GM12875 (cell line): Measurements from ENCODE around the gene DMP1.

Experiments
- H3K4me3 ChIP-seq: one replicate; pipeline ENCODE4 v1.5.1; 2011; ENCODE audit warnings: low read depth, low read length, control low read depth
- CTCF ChIP-seq: IDR thresholded peaks from 2 replicates; pipeline ENCODE4 v1.5.1; 2011; ENCODE audit warnings: low read depth, mild to moderate bottlenecking, control low read depth, inconsistent platforms, low read length, moderate library complexity, borderline replicate concordance; ENCODE audit not compliant: insufficient read depth

The DMP1 gene

DNA sequence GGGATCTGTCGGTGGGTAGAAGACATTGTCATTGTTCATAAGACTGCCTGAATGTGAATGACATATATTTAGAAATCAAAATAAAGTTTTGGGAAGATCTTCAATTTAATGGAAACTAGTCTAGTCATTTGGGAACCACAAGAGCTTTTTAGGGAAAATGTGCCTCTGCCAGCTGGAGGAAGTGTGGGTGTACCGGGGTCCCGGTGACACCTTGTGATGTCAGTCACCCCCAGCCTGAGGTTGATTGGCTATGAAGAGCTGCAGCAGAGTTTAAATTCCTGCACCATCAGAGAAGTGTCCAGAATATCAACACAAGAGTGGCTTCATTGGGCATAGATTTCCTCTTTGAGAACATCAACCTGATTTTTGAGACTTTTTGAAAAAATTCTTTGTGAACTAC, at the start of gene DMP1:
DMP1 (plus strand) TSS at position 301 of the 400 bp plus-strand sequence. CDS start 6,213 bp downstream, outside the sequence.
- TF ChIP-seq CTCF = no peak
- no peak within 1 kb of the TSS for H3K4me3 ChIP-seq

GRCh38 chr4:87601361-87601760, 48.7 kb upstream of the DMP1 start:
- no peak overlapping the region for H3K4me3 ChIP-seq
- no peak for TF ChIP-seq CTCF

- H3K4me3 ChIP-seq = no peak within 1 kb of the TSS
- TF ChIP-seq CTCF = no peak
These were observed 41.9 kb upstream of the DMP1 start, which contains the start of gene DSPP for GRCh38 chr4:87608229-87608628. Gene DSPP (plus strand): TSS chr4:87608529. CDS start chr4:87610909, 2,380 bp downstream.

GRCh38 chr4:87614292-87614890, 35.7 kb upstream of the DMP1 start:
- no peak for TF ChIP-seq CTCF
- H3K4me3 ChIP-seq = no peak overlapping the region

DNA sequence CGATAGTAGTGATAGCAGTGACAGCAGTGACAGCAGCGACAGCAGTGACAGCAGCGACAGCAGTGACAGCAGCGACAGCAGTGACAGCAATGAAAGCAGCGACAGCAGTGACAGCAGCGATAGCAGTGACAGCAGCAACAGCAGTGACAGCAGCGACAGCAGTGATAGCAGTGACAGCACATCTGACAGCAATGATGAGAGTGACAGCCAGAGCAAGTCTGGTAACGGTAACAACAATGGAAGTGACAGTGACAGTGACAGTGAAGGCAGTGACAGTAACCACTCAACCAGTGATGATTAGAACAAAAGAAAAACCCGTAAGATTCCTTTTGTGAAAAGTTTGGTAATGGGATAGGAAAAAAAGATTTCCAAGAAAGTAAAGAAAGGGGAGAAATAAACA, 33.8 kb upstream of the DMP1 start:
- no peak overlapping the region for H3K4me3 ChIP-seq
- TF ChIP-seq CTCF = no peak

- no peak overlapping the region for H3K4me3 ChIP-seq
- no peak for TF ChIP-seq CTCF
These were observed 30.0 kb upstream of the DMP1 start for GRCh38 chr4:87620086-87620485.

DNA sequence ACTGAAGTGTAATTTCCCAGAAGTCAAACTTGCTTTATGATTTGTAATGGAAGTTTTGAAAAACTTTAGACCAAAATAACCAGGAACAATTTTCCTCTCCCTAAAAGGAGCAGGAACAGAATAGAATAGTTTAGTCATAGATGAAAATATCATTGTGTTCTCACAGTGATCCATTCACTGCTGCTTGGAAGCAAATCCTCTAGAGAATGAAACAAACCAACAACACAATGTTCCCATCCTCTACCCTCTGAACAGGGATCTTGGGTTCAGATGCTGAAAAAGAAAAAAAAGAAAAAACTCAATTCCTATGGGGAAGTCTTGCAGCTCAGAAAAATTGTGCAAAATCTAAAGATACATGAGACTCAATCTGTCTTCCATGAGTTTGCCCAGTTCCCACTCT, 29.6 kb upstream of the DMP1 start:
- no peak for TF ChIP-seq CTCF
- H3K4me3 ChIP-seq = no peak overlapping the region
